ENCODE results near the gene LIPK.

DNA sequence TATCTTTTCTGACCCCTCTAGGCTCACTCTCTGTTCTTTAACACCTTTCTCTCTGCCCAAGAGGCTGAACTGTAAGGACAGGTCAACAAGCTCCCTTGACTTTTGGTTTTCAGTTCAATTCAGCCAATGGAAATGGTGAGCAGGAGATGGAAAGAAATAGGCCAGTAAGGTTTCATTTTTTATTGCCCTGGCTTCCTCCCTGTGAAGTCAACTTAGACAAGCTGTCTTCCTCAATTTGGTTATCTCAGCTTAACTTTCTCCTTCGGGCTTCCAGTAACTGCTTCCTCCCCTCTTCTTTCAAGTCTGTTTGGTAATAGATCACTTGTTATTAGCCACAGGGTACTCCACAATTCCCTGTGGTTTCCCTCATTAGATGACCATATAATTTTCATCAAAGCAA is 19.7 kb downstream of the LIPK start:
- TF ChIP-seq, protein P1, sequence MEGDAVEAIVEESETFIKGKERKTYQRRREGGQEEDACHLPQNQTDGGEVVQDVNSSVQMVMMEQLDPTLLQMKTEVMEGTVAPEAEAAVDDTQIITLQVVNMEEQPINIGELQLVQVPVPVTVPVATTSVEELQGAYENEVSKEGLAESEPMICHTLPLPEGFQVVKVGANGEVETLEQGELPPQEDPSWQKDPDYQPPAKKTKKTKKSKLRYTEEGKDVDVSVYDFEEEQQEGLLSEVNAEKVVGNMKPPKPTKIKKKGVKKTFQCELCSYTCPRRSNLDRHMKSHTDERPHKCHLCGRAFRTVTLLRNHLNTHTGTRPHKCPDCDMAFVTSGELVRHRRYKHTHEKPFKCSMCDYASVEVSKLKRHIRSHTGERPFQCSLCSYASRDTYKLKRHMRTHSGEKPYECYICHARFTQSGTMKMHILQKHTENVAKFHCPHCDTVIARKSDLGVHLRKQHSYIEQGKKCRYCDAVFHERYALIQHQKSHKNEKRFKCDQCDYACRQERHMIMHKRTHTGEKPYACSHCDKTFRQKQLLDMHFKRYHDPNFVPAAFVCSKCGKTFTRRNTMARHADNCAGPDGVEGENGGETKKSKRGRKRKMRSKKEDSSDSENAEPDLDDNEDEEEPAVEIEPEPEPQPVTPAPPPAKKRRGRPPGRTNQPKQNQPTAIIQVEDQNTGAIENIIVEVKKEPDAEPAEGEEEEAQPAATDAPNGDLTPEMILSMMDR (IDR thresholded peaks at IDR 0.05), result no peak
- no peak for TF ChIP-seq POLR2A (IDR thresholded peaks at IDR 0.05)

Data from right lobe of liver (tissue), 4 donors.